HK-2 (cell line): ENCODE data around the gene GFI1B.

Source experiments
- DNase-seq: peaks from one replicate; pipeline ENCODE4 v3.0.0-alpha.2; 2018; ENCODE audit not compliant: unreplicated experiment

The GFI1B gene

GRCh38 chr9:132978451-132979131, at the start of gene GFI1B:
Gene GFI1B, plus strand, starts transcription at chr9:132978694. Its CDS starts 7,985 bp downstream, at chr9:132986679.
- no peak for DNase-seq

- DNase-seq = no peak
Measured at GRCh38 chr9:132931178-132931735, 47.2 kb upstream of the GFI1B start.

GRCh38 chr9:132935026-132935425, 43.5 kb upstream of the GFI1B start:
- DNase-seq = no peak

GRCh38 chr9:132937463-132937901, 41.0 kb upstream of the GFI1B start:
- no peak for DNase-seq

GRCh38 chr9:132939169-132939568, 39.3 kb upstream of the GFI1B start:
- no peak for DNase-seq

GRCh38 chr9:132942541-132943182, 35.8 kb upstream of the GFI1B start:
- DNase-seq = no peak

GRCh38 chr9:132943651-132944293, 34.7 kb upstream of the GFI1B start:
- no peak for DNase-seq

GRCh38 chr9:132944294-132945185, 34.0 kb upstream of the GFI1B start, which contains the start of gene TSC1:
Gene TSC1, minus strand, starts transcription at chr9:132944616. Its CDS starts 15,744 bp downstream, at chr9:132928872.
- peak; percentile 98 for DNase-seq

- no peak for DNase-seq
Measured at GRCh38 chr9:132945186-132946130, 33.0 kb upstream of the GFI1B start.

- DNase-seq = no peak
Measured at GRCh38 chr9:132946211-132946610, 32.3 kb upstream of the GFI1B start.

GRCh38 chr9:132946631-132947295, 31.7 kb upstream of the GFI1B start:
- DNase-seq = peak; percentile 63

- no peak for DNase-seq
Measured at GRCh38 chr9:132947756-132948155, 30.7 kb upstream of the GFI1B start.

- DNase-seq = no peak
Measured at GRCh38 chr9:132948482-132949050, 29.9 kb upstream of the GFI1B start.

GRCh38 chr9:132949709-132950108, 28.8 kb upstream of the GFI1B start:
- DNase-seq = no peak

- DNase-seq = no peak
Measured at GRCh38 chr9:132955123-132955522, 23.4 kb upstream of the GFI1B start.

GRCh38 chr9:132955768-132956167, 22.7 kb upstream of the GFI1B start:
- DNase-seq = no peak

- no peak for DNase-seq
Measured at GRCh38 chr9:132957805-132958204, 20.7 kb upstream of the GFI1B start.

- DNase-seq = no peak
Measured at GRCh38 chr9:132961002-132961401, 17.5 kb upstream of the GFI1B start.

- DNase-seq = no peak
Measured at GRCh38 chr9:132965478-132965877, 13.0 kb upstream of the GFI1B start.
